Esophagus muscularis mucosa (tissue), 4 donors: ENCODE data around the gene ELAVL4.

ENCODE experiments used
- CTCF ChIP-seq, 3 experiments: fragments of 200-600 bp in 2 of 3; fragments of 450-650 bp in 1 of 3; sonication (generic) in 2 of 3; IDR thresholded peaks; one replicate each; pipeline ENCODE4 v1.5.1; 2017 to 2019; ENCODE audit warnings: antibody characterized with exemption in 3 of 3, mild to moderate bottlenecking in 2 of 3, moderate library complexity in 1 of 3
- EP300 ChIP-seq: sonication (generic); formaldehyde crosslinking; IDR thresholded peaks from one replicate; pipeline ENCODE4 v1.6.1; 2017; ENCODE audit warnings: antibody characterized with exemption
- POLR2A ChIP-seq: fragments of 450-650 bp; IDR thresholded peaks from one replicate; pipeline ENCODE4 v1.6.1; 2017; ENCODE audit warnings: antibody characterized with exemption, moderate library complexity, mild to moderate bottlenecking, low read depth
- POLR2AphosphoS5 ChIP-seq, 2 donors: sonication (generic); formaldehyde crosslinking; IDR thresholded peaks; one replicate each; pipeline ENCODE4 v1.6.1; 2017; ENCODE audit warnings: antibody characterized with exemption in 2 of 2

- TF ChIP-seq CTCF (IDR thresholded peaks at IDR 0.05) (no peak), POLR2A (no peak), POLR2AphosphoS5 (IDR thresholded peaks at IDR 0.05) (no peak), EP300 (no peak)
Measured at GRCh38 chr1:50139339-50140181, 30.8 kb downstream of the ELAVL4 start.
